ENCODE measurements around the gene HDDC2.

DNA sequence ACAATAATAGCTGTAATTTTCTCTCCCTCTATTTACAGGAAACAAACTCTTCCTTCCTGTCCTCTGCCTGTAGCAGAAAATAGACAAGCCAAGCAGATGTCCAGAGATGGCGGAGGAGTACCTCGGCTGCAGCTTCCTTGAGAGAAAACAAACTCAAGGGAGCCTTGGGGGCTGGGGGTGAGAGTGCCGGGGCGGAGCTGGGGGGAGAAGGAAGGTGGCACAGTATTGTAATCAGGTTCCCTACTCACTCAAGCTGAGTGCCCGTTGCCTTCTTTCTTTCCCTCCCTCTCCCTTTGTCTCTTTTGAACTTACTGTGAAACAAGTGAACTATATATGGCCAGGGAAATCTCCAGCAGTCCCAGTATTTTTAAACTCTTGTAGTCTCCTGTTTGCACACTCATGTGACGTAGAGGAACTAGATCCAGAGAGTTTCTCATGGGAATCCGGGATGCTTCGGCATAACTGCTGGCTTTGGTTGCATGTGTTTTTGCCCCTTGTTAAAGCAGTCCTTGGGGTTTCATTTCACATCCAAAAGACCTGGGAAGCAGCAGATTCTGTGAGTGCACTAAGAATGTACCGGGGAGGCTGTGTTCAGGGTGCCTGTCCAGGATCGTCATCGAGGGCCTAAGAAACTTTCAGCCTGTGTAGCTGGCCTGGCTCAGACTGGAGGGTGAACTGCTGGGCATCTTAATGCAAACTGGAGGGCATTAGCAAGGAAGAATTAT lies 44.6 kb upstream of the HDDC2 start:
- TF ChIP-seq, protein P1, sequence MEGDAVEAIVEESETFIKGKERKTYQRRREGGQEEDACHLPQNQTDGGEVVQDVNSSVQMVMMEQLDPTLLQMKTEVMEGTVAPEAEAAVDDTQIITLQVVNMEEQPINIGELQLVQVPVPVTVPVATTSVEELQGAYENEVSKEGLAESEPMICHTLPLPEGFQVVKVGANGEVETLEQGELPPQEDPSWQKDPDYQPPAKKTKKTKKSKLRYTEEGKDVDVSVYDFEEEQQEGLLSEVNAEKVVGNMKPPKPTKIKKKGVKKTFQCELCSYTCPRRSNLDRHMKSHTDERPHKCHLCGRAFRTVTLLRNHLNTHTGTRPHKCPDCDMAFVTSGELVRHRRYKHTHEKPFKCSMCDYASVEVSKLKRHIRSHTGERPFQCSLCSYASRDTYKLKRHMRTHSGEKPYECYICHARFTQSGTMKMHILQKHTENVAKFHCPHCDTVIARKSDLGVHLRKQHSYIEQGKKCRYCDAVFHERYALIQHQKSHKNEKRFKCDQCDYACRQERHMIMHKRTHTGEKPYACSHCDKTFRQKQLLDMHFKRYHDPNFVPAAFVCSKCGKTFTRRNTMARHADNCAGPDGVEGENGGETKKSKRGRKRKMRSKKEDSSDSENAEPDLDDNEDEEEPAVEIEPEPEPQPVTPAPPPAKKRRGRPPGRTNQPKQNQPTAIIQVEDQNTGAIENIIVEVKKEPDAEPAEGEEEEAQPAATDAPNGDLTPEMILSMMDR (IDR thresholded peaks at IDR 0.05): no peak
- TF ChIP-seq POLR2A (IDR thresholded peaks at IDR 0.05): no peak
